H1 (cell line): Measurements from ENCODE around the gene LIG1. TPM values are rescaled to one million over a fixed set of nuclear protein-coding genes. Genes with fewer than 3 reads are reported as not detected.

Source experiments
- ATF2 ChIP-seq: IDR thresholded peaks from 2 replicates; pipeline ENCODE4 v1.6.1; 2012; ENCODE audit warnings: low read length, inconsistent platforms
- BCL11A ChIP-seq, 2 experiments: IDR thresholded peaks; one replicate each; pipeline ENCODE4 v1.6.1; 2011; ENCODE audit warnings: low read depth in 2 of 2, low read length in 2 of 2, mild to moderate bottlenecking in 2 of 2
- BRCA1 ChIP-seq: IDR thresholded peaks from 2 replicates; pipeline ENCODE4 v1.6.1; 2012; ENCODE audit warnings: low read depth, low read length, improper control_type of control experiment
- CHD1 ChIP-seq: IDR thresholded peaks from 2 replicates; pipeline ENCODE4 v1.6.1; 2012; ENCODE audit warnings: low read depth, low read length, improper control_type of control experiment
- KDM4A ChIP-seq: IDR thresholded peaks from one replicate; pipeline ENCODE4 v1.7.1; 2012; ENCODE audit warnings: low read depth, mild to moderate bottlenecking, moderate library complexity, low read length, inconsistent platforms; ENCODE audit not compliant: severe bottlenecking
- RAD21 ChIP-seq, 2 experiments: IDR thresholded peaks in 1 of 2; conservative IDR thresholded peaks in 1 of 2; 2 replicates each; pipeline ENCODE4 v1.6.1; 2011; ENCODE audit warnings: low read depth in 2 of 2, low read length in 2 of 2, improper control_type of control experiment in 1 of 2, inconsistent platforms in 1 of 2, mild to moderate bottlenecking in 1 of 2, moderate library complexity in 1 of 2
- SP2 ChIP-seq: IDR thresholded peaks from 2 replicates; pipeline ENCODE4 v1.6.1; 2012; ENCODE audit warnings: mild to moderate bottlenecking, low read length, inconsistent platforms
- polyA plus RNA-seq, 7 experiments: library from polyadenylated mRNA; depleted of rRNA in 3 of 7; stranded (reverse) in 5 of 7; unstranded in 2 of 7; fragments of >200 nt in 5 of 7; fragments of 200-250 nt in 2 of 7; gene quantifications; 1 replicate in 5 of 7; 2 replicates in 1 of 7; 4 replicates in 1 of 7; pipeline versions ENCODE4 v1.2.1 to v1.2.3, GENCODE V29; 2011 to 2013; ENCODE audit warnings: missing spikeins in 2 of 7, mixed read lengths in 2 of 7
- total RNA-seq: library from RNA; stranded (reverse); fragmentation: NEBNext Ultra II Directional; extraction: Animal tissue kit (Norgen Biotek cat#: 25700); gene quantifications from 2 replicates; pipeline ENCODE4 v1.2.1, GENCODE V29; 2021

Gene LIG1
- total and polyA plus RNA-seq, 2 of the 8 experiments (the other 6 are each of a cell fraction or from before 2014, with no cell fraction given), result 67.6 to 113 TPM

DNA sequence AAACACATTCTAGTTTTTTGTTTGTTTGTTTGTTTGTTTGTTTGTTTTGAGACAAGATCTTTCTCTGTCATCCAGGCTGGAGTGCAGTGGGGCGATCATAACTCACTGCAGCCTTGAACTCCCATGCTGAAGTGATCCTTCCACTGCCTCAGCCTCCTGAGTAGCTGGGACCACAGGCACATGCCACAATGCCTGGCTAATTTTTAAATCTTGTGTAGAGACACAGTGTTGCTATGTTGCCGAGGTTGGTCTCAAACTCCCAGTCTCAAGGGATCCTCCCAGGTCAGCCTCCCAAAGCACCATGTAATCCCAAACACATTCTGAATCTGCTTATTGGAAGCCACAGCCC lies 75.3 kb downstream of the LIG1 start (continued):
- TF ChIP-seq KDM4A (no peak), BCL11A (IDR thresholded peaks at IDR 0.05; ENCODE audit: low read depth in 2 of 2, low read length in 2 of 2) (no peak), CHD1 (no peak), ATF2 (no peak), BRCA1 (no peak), RAD21 (IDR thresholded peaks at IDR 0.05 in 1 of 2, conservative IDR thresholded peaks at IDR 0.05 in 1 of 2; ENCODE audit: low read depth in 2 of 2, low read length in 2 of 2) (no peak), SP2 (no peak)
